Glomerular visceral epithelial cell (primary cell): ENCODE measurements around the gene TRMT5.

Experiments used
- DNase-seq: peaks from one replicate; pipeline ENCODE4 v3.0.0-alpha.2; 2016; ENCODE audit errors: extremely low spot score

Gene TRMT5

GRCh38 chr14:60964904-60965303, 16.0 kb downstream of the TRMT5 start:
- peak; percentile 7 for DNase-seq

GRCh38 chr14:60963761-60964160, 17.1 kb downstream of the TRMT5 start:
- DNase-seq = no peak

GRCh38 chr14:60958146-60958545, 22.7 kb downstream of the TRMT5 start:
- no peak for DNase-seq

- DNase-seq = no peak
Measured at GRCh38 chr14:60956632-60957031, 24.2 kb downstream of the TRMT5 start.

GRCh38 chr14:60956202-60956601, 24.7 kb downstream of the TRMT5 start:
- DNase-seq = no peak

- peak; percentile 10 for DNase-seq
Measured at GRCh38 chr14:60951776-60952435, 29.0 kb downstream of the TRMT5 start.

GRCh38 chr14:60946773-60947172, 34.1 kb downstream of the TRMT5 start:
- DNase-seq = no peak

DNA sequence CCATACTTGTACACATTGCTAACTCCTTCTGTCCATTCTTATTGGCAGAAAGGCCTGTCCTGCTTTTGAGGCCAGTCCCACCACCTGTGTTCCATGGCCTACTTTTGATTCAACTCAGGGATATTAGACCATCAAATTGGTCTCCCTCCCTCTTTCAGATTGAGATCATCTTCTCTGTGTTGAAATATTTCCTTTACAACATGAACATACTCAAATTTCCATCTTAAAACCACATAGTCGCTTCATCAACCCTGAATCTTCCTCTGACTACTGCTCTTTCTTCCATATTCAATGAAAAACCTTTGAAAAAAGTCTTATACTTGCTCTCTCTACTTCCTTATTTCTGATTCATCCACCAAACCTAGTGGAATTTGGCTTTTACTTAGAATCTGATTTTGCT, 34.9 kb downstream of the TRMT5 start:
- no peak for DNase-seq

- no peak for DNase-seq
Measured at GRCh38 chr14:60944204-60944603, 36.7 kb downstream of the TRMT5 start.

- DNase-seq = no peak
Measured at GRCh38 chr14:60943637-60944032, 37.2 kb downstream of the TRMT5 start.

DNA sequence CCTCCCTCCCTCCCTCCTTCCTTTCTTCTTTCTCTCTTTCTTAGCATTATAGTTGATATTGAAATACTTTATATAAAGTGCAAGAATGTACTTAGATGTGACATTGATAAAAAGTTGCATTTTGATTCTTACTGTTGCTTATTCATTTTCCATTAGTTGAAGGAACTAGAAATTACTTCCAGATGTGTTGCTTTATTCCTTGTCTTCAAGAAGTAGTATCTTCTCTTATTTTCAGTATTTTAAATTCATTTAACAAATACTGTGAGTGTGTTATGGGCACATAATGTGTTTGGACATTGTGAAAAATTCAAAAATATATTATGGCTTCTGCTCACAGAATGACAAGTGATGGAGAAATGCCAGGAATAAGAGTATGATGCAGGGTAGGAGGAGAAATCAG, 45.6 kb downstream of the TRMT5 start:
- no peak for DNase-seq

- DNase-seq = no peak
Measured at GRCh38 chr14:60933920-60934655, 46.8 kb downstream of the TRMT5 start.

DNA sequence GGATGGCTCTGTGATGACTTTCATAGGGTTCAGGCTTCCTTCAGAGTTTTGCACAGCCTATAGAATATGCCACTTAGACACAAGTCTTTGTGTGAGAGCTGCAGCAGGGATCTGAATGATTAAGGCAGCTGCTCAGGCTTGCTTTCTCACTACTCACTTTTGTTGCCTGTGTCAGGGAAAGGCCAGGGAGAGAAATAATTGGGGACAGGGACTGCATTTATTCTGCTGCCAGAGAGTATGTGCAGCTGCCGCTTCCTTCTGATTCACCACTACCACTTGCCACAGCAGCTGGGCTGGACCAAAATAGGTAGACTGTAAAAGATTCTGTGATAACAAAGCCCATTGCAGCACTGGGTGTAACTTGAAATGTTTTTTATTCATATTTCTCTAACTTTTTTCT, 49.7 kb downstream of the TRMT5 start:
- no peak for DNase-seq

- no peak for DNase-seq
Measured at GRCh38 chr14:60926002-60926401, 54.9 kb downstream of the TRMT5 start.

- DNase-seq = no peak
Measured at GRCh38 chr14:60925286-60925685, 55.6 kb downstream of the TRMT5 start.

DNA sequence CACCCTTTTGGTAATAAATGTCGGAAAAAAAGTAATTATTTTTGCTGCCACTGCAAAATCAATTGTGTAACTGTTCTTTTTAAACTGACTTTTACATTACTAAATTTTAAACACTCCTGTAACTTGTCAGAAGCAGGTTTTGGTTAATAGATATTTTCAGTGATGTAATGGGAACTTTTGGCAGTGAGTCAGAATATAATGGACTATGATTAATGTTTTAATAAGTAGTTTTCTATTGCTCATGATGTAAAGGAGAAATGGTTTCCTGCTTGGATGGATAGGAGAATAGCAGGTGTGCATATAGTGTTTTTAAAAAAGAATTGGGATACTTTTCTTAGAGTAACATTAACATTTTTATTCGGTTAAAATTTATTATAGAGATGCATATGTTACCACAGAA, 58.8 kb downstream of the TRMT5 start:
- DNase-seq = peak; percentile 57
